ENCODE results near the gene UBAC2.

UBAC2 gene

DNA sequence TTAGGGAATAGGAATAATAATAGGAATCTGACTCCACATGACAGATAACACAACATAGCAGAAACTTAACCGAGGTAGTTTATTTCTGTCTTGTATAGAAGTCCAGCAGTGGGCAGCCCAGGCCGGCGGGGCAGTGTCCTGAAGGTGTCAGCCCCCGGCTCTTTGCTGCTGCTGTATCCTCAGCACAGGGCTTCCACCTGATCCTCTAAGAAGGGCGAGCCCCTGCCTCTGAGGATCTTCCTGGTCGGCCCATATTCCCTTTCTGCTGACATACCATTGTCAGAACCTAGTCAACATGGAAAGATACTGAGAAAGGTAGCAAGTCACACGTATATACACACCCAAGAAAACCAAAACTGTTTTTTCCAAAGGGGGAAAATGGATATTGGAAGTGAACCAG, 162.7 kb downstream of the UBAC2 start:
- no peak for DNase-seq

DNA sequence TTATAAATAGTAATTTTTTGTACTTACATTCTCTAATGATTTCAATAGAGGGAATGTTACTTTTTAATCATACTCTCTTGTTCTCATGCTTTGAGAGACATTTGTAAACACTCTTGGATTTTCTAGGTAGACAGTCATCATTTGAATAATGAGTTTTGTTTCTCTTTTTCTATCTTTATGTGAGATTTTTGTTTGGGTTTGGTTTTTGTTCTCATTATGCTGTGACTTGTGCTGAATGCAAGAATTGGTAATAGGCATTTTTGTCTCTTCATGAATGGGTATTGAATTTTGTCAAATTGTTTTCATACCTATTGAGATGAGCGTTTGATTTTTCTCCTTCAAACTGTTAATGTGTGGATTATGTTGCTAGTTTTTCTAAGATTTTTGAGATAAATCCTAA, 163.3 kb downstream of the UBAC2 start:
- DNase-seq, result no peak

DNA sequence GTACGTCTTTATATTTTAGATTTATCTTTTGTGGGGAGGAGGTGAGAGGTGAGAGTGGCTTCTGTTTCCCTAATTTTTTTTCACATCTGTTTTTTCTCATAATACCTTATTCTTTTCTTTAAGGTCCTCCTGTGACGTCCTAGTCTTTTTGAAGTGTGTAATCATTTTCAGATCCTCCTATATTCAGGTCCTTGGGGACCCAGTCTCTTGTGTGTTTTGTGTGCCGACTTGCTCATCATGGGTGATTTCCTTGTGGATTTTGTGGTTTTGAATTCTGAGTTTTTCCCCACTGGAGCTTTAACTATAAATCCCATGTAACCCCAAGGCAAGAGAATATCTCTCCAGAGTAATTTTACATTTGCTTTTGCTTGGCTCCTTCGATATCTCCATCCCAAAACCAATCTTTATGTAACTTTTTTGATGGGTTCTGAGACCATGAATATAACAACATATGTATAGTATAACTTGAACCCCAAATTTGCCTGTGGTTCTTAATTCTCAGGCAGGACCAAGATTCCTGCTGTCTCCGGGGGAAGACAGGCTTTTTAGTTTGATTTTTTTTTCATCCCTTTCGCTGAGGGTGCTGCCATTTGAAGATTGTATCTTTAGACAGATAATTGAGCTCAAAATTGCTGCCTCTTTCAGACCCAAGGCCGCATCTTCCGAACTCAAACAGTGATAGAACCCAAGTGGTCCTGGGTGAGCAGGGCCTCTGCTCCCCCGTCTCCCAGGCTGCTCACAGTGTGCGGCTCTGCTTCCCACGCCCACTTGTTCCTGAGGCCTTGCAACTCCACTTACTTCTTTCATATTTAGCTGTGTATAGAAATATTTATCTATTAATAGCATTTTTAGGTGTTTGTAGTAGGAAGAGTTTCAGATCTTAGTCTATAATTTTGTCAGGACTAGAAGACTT, 165.7 kb downstream of the UBAC2 start:
- DNase-seq, result no peak

DNA sequence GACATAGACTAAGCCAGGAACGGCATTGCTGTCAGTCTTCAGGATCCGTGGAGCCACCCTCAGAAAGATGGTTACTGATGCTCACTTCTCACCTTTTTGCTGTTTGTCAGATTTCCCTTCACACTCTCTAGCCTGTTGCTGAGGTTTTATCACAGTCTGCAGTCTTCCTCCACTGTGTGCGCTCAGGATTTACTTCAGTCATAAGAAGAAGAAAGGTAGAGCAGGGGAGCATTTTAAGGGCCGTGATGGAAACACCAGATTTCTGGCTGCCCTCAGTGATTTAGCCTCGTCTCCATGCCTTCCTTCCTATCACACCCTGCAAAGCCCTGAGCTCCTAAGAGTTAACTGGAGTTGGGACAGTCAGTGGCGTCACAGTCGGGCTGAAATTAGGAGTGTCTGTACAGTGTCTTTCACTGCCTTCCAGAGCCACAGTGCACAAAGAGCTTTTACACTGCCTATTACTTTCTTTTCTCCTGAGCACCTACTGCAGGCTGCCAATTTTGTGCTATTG, 166.5 kb downstream of the UBAC2 start:
- no peak for DNase-seq

DNA sequence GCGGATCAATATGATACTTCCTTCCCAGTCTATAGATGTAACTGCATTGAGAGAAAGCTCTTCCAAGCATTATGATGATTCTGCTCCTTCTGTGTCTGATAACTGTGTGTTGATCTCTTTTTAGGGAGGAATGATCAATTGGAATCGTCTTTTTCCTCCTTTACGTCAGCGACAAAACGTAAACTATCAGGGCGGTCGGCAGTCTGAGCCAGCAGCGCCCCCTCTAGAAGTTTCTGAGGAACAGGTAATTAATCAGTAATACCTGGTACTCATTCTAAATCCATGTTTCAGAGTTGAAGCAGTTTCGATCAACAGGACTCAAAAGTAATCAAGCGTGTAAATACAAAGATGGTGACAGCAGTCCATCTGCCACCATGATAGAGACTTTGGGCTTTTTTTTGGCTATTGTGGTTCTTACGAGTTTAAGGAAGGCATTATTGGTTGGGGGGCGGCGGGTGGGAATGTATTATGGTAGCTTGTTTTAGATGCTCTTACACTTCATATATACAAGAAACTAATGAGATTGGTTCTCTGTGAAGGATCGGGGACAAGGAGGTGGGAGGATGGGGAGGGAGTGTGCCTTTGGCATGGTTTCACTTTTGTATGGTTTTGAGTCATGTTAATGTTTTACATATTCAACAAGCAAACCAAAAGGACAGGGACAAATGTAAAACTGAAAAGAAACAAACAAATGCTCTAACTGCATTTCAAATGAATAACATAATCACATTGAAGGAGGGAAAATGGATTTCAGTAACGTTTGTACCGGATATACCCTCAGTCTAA, 167.2 kb downstream of the UBAC2 start:
- DNase-seq, result no peak

DNA sequence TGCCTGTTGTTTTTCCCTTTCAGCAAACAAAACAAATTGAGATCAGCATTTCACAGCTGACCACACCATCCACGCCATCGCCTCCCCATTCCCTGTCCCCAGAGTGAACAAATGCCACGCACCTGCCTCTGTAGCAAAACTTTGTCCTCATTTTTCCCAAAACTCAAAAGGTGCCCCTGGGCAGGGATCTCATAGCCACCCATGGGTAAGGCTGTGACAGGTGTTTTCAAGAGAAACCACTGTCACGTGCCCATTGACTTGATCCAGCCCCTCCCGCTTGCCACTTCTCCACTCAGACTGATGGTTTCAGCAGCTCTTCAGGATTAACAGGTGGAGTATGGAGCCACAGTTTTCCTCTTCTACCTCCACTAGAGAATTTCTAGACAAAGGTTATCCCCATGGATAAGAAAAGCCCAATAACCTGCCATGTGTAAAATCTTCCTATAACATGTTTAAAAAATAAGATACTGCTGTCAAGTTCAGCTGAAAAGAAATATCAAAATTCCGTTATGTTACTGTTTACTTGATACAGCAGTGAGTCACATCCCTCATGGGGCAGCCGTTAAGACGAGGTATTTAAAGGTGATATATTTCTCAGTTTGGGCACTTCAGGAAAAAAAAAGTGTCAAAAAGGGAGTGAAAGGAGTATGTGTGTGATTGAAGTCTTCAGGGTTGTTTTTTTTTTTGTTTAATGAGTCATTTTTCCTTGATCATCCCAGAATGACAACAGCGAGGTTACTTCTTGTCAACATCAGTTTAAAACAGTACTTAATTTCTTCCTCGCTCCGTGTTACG, 170.0 kb downstream of the UBAC2 start:
- no peak for DNase-seq

DNA sequence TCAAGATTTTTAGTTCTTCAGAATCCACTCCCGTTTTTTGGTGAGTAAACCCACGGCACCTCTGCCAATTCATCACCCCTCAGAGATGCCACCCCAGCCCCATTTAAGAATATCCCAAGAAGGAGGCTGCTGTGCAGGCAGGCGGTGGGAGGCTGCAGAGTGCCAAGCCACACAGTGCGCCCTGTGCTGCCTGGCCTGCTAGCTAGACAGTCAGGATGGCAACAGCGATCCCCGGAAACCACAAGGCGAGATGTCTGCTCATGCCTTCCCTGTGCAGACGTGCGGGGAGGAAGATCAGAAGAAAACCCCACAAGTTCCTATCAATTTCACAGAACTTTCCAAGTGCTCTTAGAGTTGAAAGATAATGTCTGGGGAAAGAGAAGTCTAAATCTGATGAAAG, 171.3 kb downstream of the UBAC2 start:
- no peak for DNase-seq

DNA sequence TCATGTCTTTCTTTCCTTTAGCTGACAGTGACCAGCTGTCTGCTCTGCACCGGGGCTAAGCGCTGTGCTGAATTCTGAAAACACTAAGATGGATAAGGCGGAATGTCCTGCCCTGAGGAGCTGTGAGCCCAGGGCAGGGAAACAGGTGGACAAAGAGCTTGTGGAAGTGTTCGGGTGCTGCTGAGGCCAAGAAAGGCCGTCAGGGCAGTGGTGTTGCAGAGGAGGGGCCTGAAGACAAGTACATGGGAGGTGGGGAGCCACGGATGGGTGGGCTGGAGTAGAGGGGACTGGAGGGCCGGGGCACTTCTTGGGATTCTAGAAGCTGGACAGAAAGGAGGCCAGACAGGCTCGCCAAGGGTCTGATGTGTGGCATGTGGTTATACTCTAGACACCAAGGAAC, 172.8 kb downstream of the UBAC2 start:
- no peak for DNase-seq

DNA sequence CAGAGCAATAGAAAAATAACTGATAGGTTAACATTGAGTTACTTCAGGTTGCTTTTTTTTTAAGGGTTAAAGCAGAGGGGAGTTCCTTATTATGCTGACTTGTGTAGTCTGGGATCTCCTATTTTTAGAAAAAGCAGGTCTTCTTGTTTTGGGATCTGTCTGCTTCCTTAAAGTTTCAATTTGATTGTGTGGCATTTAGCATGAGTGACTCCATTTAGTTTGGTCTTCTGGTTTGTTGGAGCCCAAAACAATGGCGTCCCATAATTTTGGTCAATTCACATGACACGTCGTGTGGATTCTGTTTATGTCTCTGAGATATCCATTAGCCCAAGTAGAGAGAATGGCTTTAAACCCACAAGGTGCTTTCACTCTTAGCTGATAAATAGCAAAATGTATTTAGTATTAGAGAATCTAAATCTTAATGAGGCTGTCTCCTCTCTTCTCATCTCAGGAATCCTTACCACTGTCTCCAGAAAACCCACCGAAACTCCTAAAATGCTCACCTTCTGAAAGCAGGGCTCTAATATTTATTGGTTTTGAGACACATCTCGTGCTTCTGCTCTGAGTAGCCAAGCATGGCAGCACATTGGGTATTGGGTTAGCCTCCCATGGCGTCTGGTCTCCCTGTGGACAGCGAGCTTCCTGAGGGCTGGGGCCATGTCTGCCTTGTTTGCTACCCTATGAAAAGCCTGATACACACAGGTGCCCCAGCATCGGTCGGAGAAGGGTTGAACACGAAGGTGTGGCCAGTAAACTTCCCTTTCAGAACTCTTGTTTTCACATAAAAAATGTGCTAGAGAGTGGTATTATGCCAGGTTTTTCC, 173.7 kb downstream of the UBAC2 start:
- DNase-seq, result no peak

DNA sequence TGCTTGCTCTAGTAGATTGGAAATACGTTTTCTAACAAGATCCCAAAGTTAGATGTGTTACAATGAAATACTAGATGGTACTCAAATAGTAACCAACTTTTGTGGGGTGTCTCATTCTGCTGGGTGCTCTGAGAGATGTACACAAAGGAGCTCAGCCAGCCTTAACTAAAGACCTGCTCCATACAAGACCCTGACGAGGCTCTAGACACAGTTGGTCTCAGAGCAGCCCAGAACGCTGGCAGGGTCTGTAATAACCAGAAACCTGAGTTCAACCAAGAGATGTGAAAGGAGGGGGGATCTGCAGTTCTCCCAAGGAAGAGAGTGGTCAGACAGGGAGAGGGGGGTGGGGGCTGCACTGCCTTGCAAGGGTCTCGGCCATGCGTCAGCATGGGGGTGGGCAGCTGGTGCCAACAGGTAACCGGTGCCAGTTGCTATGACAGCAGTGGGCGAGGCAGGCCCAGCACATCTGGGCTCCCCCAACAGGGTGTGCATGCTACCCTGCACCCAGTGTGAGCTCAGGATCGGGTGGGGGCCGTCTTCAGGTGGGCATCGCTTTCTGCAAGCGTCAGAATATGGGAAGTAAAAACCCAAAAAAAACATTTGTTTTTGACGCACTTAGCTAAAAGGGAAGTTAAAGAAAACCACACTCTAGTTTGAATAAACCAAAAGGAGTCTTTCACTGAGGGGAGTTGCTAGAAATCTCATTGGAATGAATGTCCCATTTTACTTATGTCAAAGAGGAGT, 174.5 kb downstream of the UBAC2 start:
- no peak for DNase-seq

DNA sequence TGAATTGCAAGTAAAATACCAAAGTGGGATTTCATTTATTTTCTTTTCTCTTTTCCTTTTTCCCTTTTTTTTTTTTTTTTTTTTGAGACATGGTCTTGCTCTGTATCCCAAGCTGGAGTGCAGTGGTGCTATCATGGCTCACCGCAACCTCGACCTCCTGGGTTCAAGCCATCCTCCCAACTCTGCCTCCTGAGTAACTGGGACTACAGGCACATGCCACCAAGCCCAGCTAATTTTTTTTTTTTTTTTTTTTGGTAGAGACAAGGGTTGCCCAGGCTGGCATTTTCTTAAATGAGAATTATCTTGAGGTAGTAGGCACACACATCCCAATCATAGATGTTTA, 175.1 kb downstream of the UBAC2 start:
- DNase-seq, result no peak

DNA sequence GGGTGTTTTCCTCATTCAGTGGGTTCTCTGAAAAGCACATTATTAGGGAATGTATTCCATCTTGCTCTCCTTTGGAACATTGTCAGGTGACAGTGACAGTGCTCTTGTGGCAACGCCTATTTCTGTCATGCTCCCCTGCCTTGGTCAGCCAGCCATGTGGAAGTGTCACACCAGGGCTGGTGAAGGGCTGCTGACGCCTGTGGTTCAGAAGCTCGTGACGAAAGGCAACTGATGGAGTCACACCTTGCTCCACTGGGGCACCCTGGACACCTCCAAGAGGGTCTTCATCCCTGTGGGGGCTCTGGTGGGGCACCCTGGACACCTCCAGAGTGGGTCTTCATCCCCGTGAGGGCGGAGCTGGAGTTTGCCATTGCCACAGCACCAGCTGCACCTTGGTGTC, 175.5 kb downstream of the UBAC2 start:
- DNase-seq, result no peak

DNA sequence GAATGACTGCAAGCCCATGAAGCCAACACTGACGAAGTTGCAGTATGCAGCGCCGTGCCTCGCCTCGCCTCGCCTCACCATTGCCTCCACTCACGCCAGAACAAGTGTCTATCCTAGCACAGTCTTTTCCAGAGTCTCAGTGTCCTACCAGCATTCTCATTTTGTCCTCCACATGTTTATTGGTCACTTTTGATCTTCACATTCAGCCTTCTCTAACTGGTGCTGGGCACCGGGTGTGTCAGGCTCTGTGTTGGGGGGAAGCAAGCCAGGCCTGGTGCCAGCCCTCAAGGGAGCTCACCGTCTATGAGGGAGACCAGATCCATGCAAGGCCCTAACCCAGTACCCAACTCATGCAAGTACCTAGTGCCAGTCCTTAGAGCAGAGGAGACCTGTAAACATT, 176.3 kb downstream of the UBAC2 start:
- DNase-seq, result no peak

DNA sequence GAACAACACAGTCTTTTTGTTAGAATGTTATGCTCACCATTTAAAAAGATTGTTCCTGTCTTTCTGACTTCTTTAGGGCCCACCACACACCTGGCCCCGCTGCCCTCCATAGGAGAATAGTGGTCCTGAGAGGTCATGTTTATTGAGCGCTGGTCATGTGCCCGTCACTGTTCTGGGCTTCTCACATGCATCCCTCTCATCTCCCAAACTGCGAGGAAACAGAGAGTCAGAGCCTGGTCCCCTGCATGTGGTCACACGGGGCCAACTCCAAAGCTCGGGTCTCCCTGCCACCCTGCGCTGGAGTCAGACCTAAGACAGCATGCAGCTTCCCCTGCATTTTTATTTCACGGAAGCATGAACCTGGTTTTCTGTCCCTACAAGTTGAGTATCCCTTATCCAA, 177.0 kb downstream of the UBAC2 start:
- DNase-seq, result no peak

DNA sequence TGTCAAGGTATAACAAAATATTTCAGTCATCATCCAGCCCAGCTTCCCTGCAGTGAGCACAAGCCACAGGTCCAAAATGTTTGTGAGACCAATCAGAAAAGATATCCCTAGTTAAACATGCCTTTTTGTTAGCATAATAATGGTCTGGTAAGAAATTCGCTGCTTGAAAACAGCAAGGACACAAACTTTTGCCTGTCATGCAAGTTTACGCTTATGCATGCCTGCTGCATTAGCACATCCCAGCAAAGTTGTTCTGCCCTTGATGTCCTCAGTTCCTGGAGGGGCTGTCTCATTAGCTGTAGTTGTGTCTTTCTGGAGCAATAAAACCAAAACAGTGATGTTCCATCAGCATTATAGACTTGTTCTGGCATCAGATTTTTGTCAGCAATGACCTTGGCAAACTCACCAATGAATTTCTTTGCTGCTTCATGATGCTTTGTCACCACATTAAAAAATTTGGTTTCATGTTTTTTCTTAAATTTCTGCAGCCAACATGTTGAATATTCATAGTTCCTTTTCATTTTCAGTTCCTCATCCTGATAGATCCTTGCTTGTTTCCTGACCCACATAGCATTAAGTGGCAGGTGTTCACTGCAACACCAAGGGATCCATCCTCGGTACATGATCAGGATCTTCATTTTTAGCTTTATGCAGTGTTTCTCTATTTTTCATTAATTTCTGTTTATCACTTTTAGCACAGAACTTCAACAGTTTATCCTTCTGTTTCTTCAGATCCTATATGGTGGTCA, 178.5 kb downstream of the UBAC2 start:
- DNase-seq, result no peak

DNA sequence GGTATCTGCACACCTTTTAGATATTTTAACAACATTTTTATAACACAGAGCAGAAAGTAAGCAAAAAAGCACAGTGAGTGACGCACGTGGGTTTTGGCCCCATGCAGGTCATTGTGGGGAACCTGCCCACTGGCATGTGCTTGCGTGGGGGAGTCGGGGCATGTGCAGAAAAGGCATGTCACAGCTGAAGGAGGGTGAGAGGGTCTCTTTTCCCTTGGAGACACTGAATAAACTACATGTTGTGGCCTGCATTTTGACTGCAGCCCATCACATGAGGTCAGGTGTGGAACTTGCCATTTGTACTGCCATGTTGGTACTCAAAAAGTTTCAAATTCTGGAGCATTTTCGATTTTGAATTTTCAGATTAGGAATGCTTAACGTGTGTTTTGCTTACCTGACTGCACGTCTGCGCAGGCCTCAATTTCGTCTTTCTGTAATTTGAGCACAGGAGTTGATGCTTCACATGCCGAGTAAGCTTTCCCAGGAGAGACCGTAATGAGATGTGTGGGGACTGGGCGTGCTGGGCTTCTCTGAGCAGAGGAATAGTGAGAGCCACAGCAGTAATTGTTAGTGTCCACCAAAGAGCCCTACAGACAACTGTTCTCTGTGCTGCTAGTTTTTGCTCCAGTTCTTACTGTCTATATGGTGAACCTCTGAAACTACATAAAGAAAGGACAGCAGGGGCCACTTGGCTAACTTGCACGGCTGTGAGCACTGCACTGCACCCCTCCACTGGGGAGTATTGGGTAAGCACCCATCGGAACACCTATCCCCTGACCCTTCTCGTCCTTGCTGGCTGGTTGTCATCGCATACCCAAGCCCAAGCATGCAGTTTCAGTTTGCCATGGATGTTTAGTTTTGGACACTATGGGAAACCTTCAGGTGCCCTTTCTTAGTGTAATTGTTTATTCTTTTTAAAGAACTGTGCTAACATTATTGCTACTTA, 179.5 kb downstream of the UBAC2 start:
- DNase-seq, result no peak

DNA sequence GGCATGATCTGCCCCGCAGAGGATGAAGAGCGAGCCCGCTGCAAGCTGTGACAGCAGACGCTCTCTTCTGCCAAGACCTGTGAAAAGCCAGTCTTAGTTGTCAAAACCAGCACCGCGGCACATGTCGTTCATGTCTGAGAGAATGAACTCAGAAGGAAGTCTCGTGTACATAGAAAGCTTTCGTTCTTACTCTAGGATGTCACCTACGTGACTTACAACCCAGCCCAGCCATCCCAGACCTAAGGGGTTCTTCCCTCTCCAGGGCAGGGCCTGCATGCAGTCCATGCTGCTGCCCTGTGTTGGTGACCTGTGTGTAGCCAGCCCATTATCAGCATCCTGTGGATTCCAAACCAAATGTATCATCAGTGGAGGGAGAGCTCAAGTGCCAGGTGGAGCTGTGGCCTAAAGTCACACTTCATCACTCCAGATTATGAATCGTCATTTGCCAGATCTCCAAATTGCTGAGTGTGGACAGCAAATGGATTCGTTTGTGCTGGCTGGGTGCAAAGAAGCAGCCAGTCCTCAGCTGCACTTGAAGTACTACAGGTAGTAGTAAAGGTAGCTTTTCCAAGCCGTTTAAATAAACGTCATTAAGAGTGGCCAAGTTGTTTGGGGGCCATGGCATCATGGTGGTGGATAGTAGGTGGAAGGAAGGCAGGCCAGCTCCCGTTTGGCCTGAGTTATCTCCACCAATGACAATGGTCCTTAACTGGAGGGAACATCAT, 180.4 kb downstream of the UBAC2 start:
- peak; percentile 41 for DNase-seq

DNA sequence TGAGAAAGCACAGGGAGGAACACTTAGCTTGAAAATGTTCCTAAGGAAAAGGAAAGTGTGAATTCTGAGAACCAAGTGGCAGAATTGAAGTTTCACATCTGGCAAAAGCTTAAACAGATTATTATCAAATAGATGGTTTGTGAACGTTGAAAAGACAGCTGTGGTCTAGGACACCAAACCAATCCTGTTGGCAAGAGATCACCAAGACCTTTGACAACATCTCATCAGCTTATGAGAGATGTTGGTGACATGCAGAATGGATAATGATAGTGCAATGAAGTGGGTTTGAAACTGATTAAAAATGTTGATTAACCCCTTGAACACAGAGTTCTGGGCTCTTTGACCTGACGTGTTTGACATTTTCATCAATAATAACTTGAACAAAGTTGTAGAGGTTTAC, 181.1 kb downstream of the UBAC2 start:
- no peak for DNase-seq

Measured in kidney glomerular epithelial cell (primary cell).